ENCODE measurements around the gene FARSB. TPM values are rescaled to one million over a fixed set of nuclear protein-coding genes. Genes with fewer than 3 reads are reported as not detected.

Gene FARSB
- polyA plus RNA-seq, 1 donor from 2014 or later, result 15.2 TPM

DNA sequence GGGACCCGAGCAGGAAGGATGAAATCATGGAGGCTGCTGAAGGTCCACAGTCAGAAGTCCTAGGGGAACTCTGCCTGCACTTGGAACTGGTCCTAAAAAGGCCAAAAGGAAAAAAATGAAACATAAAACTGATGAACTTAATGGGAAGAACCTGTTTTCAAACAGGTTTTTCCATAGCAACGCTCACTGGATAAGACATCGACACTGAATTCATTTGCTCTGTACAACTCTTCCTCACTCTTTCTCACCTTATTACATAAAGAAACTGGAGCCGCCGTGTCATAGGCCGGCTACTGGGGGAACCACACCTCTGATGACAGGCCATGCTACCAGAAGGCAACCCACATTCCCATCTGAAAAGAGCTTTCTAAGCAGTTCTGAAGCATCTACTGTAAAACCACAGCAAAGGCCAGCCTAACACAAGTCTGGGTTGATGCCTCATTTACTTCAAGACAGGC is 83.6 kb downstream of the FARSB start:
- Histone ChIP-seq H3K9me3 (ENCODE audit: low read length) (no peaks in the 10 kb centered on the region), H3K36me3 (ENCODE audit: insufficient read depth, low read length) (no peaks in the 10 kb centered on the region), H3K9me2 (ENCODE audit: insufficient read depth, low read length) (no peaks in the 10 kb centered on the region), H3K9ac (ENCODE audit: low read length) (no peak overlapping the region), H3K27me3 (ENCODE audit: insufficient read depth, low read depth, low read length) (no peaks in the 10 kb centered on the region), H3K4me2 (ENCODE audit: low read length) (no peak overlapping the region), H4K20me1 (ENCODE audit: insufficient read depth) (no peaks in the 10 kb centered on the region), H2AFZ (ENCODE audit: low read depth, low read length) (no peak overlapping the region), H3K27ac (ENCODE audit: low read length) (no peak overlapping the region), H3K4me3 (ENCODE audit: low read length) (no peak overlapping the region), H3F3A (ENCODE audit: insufficient read depth, low read length, poor library complexity, severe bottlenecking) (no peaks in the 10 kb centered on the region), H3K79me2 (replicated peaks; ENCODE audit: insufficient read depth, low read length) (no peaks in the 10 kb centered on the region)
- TF ChIP-seq TAF1 (IDR thresholded peaks at IDR 0.05; ENCODE audit: low read depth) (no peak), EP300 (conservative IDR thresholded peaks at IDR 0.05; ENCODE audit: poor library complexity, severe bottlenecking) (no peak), POLR2AphosphoS5 (IDR thresholded peaks at IDR 0.05) (no peak), SMC3 (conservative IDR thresholded peaks at IDR 0.05; ENCODE audit: poor library complexity) (no peak), EZH2 (IDR thresholded peaks at IDR 0.05; ENCODE audit: borderline replicate concordance, insufficient read depth, low read length, poor library complexity, severe bottlenecking) (no peak), RAD21 (conservative IDR thresholded peaks at IDR 0.05) (no peak)
- TF ChIP-seq, protein P1, sequence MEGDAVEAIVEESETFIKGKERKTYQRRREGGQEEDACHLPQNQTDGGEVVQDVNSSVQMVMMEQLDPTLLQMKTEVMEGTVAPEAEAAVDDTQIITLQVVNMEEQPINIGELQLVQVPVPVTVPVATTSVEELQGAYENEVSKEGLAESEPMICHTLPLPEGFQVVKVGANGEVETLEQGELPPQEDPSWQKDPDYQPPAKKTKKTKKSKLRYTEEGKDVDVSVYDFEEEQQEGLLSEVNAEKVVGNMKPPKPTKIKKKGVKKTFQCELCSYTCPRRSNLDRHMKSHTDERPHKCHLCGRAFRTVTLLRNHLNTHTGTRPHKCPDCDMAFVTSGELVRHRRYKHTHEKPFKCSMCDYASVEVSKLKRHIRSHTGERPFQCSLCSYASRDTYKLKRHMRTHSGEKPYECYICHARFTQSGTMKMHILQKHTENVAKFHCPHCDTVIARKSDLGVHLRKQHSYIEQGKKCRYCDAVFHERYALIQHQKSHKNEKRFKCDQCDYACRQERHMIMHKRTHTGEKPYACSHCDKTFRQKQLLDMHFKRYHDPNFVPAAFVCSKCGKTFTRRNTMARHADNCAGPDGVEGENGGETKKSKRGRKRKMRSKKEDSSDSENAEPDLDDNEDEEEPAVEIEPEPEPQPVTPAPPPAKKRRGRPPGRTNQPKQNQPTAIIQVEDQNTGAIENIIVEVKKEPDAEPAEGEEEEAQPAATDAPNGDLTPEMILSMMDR (IDR thresholded peaks at IDR 0.05; ENCODE audit: poor library complexity, severe bottlenecking), result no peak
- TF ChIP-seq, protein P2, sequence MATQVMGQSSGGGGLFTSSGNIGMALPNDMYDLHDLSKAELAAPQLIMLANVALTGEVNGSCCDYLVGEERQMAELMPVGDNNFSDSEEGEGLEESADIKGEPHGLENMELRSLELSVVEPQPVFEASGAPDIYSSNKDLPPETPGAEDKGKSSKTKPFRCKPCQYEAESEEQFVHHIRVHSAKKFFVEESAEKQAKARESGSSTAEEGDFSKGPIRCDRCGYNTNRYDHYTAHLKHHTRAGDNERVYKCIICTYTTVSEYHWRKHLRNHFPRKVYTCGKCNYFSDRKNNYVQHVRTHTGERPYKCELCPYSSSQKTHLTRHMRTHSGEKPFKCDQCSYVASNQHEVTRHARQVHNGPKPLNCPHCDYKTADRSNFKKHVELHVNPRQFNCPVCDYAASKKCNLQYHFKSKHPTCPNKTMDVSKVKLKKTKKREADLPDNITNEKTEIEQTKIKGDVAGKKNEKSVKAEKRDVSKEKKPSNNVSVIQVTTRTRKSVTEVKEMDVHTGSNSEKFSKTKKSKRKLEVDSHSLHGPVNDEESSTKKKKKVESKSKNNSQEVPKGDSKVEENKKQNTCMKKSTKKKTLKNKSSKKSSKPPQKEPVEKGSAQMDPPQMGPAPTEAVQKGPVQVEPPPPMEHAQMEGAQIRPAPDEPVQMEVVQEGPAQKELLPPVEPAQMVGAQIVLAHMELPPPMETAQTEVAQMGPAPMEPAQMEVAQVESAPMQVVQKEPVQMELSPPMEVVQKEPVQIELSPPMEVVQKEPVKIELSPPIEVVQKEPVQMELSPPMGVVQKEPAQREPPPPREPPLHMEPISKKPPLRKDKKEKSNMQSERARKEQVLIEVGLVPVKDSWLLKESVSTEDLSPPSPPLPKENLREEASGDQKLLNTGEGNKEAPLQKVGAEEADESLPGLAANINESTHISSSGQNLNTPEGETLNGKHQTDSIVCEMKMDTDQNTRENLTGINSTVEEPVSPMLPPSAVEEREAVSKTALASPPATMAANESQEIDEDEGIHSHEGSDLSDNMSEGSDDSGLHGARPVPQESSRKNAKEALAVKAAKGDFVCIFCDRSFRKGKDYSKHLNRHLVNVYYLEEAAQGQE (IDR thresholded peaks at IDR 0.05; ENCODE audit: borderline replicate concordance), result no peak

DNA sequence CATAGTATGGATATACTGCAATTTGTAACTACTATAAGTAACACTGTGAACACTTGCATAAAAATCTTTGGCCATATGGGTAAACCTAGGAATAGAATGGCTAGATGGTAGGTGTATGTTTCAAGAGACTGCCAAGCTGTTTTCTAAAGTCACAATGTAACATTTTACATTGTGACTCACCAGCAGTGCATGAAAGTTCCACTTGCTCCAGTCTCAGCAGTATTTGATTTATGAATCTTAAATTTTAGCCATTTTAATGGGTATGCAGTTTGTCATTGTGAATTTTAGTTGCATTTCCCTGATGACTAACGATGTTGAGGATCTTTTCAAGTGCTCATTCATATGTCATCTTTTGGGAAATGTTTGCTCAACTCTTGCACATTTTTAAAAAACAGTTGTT is 86.1 kb downstream of the FARSB start:
- Histone ChIP-seq H4K20me1 (ENCODE audit: insufficient read depth) (no peaks in the 10 kb centered on the region), H3K27ac (ENCODE audit: low read length) (no peak overlapping the region), H3K27me3 (ENCODE audit: insufficient read depth, low read depth, low read length) (no peaks in the 10 kb centered on the region)

More for the DNA sequence above, 86.1 kb downstream of the FARSB start:
- Histone ChIP-seq H2AFZ (ENCODE audit: low read depth, low read length) (no peak overlapping the region), H3K9me3 (ENCODE audit: low read length) (no peaks in the 10 kb centered on the region), H3K9me2 (ENCODE audit: insufficient read depth, low read length) (no peaks in the 10 kb centered on the region), H3K79me2 (replicated peaks; ENCODE audit: insufficient read depth, low read length) (no peaks in the 10 kb centered on the region), H3K36me3 (ENCODE audit: insufficient read depth, low read length) (peaks cover under 1% of the 10 kb centered on the region), H3F3A (ENCODE audit: insufficient read depth, low read length, poor library complexity, severe bottlenecking) (no peaks in the 10 kb centered on the region), H3K4me3 (ENCODE audit: low read length) (no peak overlapping the region), H3K4me2 (ENCODE audit: low read length) (no peak overlapping the region), H3K9ac (ENCODE audit: low read length) (no peak overlapping the region)
- no peak for TF ChIP-seq EP300 (conservative IDR thresholded peaks at IDR 0.05; ENCODE audit: poor library complexity, severe bottlenecking)
- TF ChIP-seq RAD21 (conservative IDR thresholded peaks at IDR 0.05), result no peak
- TF ChIP-seq, protein P1 (IDR thresholded peaks at IDR 0.05; ENCODE audit: poor library complexity, severe bottlenecking), result no peak
- TF ChIP-seq MXI1 (conservative IDR thresholded peaks at IDR 0.05; ENCODE audit: poor library complexity, severe bottlenecking), result no peak
- TF ChIP-seq EZH2 (IDR thresholded peaks at IDR 0.05; ENCODE audit: borderline replicate concordance, insufficient read depth, low read length, poor library complexity, severe bottlenecking), result no peak
- TF ChIP-seq, protein P2 (IDR thresholded peaks at IDR 0.05; ENCODE audit: borderline replicate concordance), result no peak
- no peak for TF ChIP-seq SMC3 (conservative IDR thresholded peaks at IDR 0.05; ENCODE audit: poor library complexity)
- no peak for TF ChIP-seq TAF1 (IDR thresholded peaks at IDR 0.05; ENCODE audit: low read depth)
- no peak for TF ChIP-seq POLR2AphosphoS5 (IDR thresholded peaks at IDR 0.05)

Data from neural cell (in vitro differentiated cells).